ENCODE measurements around the gene LCMT2.
"Not testable (repeated sequence)": the region's sequence is repeated elsewhere in the genome, so short reads cannot be mapped to it uniquely, and the experiment has no call there.

Gene LCMT2

DNA sequence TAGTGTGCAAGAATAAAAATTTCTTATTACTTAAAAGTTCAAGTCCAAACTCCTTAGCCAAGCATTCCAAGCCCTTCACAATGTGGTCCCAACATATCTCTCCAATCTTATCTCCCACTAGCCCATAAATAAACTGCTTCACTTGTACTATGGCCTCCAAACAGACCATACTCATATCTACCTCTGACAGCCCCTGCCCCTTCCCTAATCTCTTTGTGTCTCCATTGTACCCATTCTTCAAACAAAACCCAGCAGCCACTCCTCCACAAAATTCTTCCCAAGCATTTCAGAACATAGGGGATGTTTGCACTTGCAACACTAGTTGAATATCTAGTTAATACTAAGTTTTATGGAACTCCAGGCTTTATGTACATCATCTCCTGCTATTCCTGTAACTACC is 30.5 kb downstream of the LCMT2 start:
- Histone ChIP-seq H3K36me3 (ENCODE audit: control insufficient read depth, insufficient read depth, low read length) (no peaks in the 10 kb centered on the region), H3K9ac (ENCODE audit: low read depth, low read length) (no peak overlapping the region), H3K9me3 (ENCODE audit: control insufficient read depth, insufficient read depth, low read length) (no peaks in the 10 kb centered on the region), H3K4me3 (ENCODE audit: low read depth, low read length) (no peak overlapping the region), H3K27me3 (ENCODE audit: control insufficient read depth, insufficient read depth, low read length) (no peaks in the 10 kb centered on the region), H3K4me1 (ENCODE audit: control insufficient read depth, insufficient read depth, low read length) (no peaks in the 10 kb centered on the region)

- Histone ChIP-seq H3K27me3 (ENCODE audit: control insufficient read depth, insufficient read depth, low read length) (no peaks in the 10 kb centered on the region), H3K4me3 (ENCODE audit: low read depth, low read length) (no peak overlapping the region), H3K36me3 (ENCODE audit: control insufficient read depth, insufficient read depth, low read length) (no peaks in the 10 kb centered on the region), H3K9me3 (ENCODE audit: control insufficient read depth, insufficient read depth, low read length) (no peaks in the 10 kb centered on the region), H3K9ac (ENCODE audit: low read depth, low read length) (no peak overlapping the region), H3K4me1 (ENCODE audit: control insufficient read depth, insufficient read depth, low read length) (no peaks in the 10 kb centered on the region)
Measured at GRCh38 chr15:43299411-43299810, 31.0 kb downstream of the LCMT2 start.

GRCh38 chr15:43294091-43294706 is 36.2 kb downstream of the LCMT2 start:
- Histone ChIP-seq H3K27me3 (ENCODE audit: control insufficient read depth, insufficient read depth, low read length) (peaks cover 10% of the 10 kb centered on the region), H3K9me3 (ENCODE audit: control insufficient read depth, insufficient read depth, low read length) (no peaks in the 10 kb centered on the region), H3K4me3 (ENCODE audit: low read depth, low read length) (peak overlapping the region; percentile 13), H3K9ac (ENCODE audit: low read depth, low read length) (no peak overlapping the region), H3K4me1 (ENCODE audit: control insufficient read depth, insufficient read depth, low read length) (peaks cover 6% of the 10 kb centered on the region), H3K36me3 (ENCODE audit: control insufficient read depth, insufficient read depth, low read length) (no peaks in the 10 kb centered on the region)

GRCh38 chr15:43293432-43293831 is 36.9 kb downstream of the LCMT2 start:
- Histone ChIP-seq H3K9ac (ENCODE audit: low read depth, low read length) (no peak overlapping the region), H3K4me1 (ENCODE audit: control insufficient read depth, insufficient read depth, low read length) (peaks cover 6% of the 10 kb centered on the region), H3K4me3 (ENCODE audit: low read depth, low read length) (peak overlapping the region; percentile 49), H3K36me3 (ENCODE audit: control insufficient read depth, insufficient read depth, low read length) (no peaks in the 10 kb centered on the region), H3K27me3 (ENCODE audit: control insufficient read depth, insufficient read depth, low read length) (peaks cover 10% of the 10 kb centered on the region), H3K9me3 (ENCODE audit: control insufficient read depth, insufficient read depth, low read length) (no peaks in the 10 kb centered on the region)

GRCh38 chr15:43292375-43293078 is 37.8 kb downstream of the LCMT2 start:
- no peak overlapping the region for H3K9ac ChIP-seq (ENCODE audit: low read depth, low read length)
- H3K4me1 ChIP-seq (ENCODE audit: control insufficient read depth, insufficient read depth, low read length), result peaks cover 6% of the 10 kb centered on the region
- peak overlapping the region; percentile 49 for H3K4me3 ChIP-seq (ENCODE audit: low read depth, low read length)
- H3K36me3 ChIP-seq (ENCODE audit: control insufficient read depth, insufficient read depth, low read length), result no peaks in the 10 kb centered on the region
- H3K9me3 ChIP-seq (ENCODE audit: control insufficient read depth, insufficient read depth, low read length), result no peaks in the 10 kb centered on the region
- peaks cover 10% of the 10 kb centered on the region for H3K27me3 ChIP-seq (ENCODE audit: control insufficient read depth, insufficient read depth, low read length)

DNA sequence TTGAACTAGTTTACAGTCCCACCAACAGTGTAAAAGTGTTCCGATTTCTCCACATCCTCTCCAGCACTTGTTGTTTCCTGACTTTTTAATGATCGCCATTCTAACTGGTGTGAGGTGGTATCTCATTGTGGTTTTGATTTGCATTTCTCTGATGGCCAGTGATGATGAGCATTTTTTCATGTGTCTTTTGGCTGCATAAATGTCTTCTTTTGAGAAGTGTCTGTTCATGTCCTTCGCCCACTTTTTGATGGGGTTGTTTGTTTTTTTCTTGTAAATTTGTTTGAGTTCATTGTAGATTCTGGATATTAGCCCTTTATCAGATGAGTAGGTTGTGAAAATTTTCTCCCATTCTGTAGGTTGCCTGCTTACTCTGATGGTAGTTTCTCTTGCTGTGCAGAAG is 40.7 kb downstream of the LCMT2 start:
- not testable (repeated sequence) for H3K36me3 ChIP-seq (ENCODE audit: control insufficient read depth, insufficient read depth, low read length); H3K4me3 ChIP-seq (ENCODE audit: low read depth, low read length); H3K9ac ChIP-seq (ENCODE audit: low read depth, low read length); H3K9me3 ChIP-seq (ENCODE audit: control insufficient read depth, insufficient read depth, low read length); H3K4me1 ChIP-seq (ENCODE audit: control insufficient read depth, insufficient read depth, low read length)
- H3K27me3 ChIP-seq (ENCODE audit: control insufficient read depth, insufficient read depth, low read length), result peaks cover 10% of the 10 kb centered on the region

DNA sequence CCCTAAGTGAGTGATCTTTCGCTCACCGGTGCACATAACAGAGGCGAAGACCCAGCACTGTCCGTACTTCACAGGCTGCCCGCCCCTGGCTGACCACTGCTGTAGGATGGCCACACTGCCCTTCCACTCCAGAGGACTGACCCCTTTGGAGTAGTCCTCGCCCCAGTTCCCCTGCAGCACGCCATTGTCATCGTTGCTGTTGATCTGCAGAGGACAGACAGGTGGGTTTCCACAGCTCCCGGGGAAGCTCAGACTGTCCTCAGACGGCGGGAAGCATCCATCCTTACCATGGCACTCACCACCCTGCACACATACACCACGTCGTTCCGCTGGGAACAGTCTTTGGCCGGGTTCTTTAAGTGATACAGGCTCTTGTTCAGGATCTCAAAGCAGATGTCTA is 43.1 kb downstream of the LCMT2 start:
- Histone ChIP-seq H3K9ac (ENCODE audit: low read depth, low read length) (no peak overlapping the region), H3K36me3 (ENCODE audit: control insufficient read depth, insufficient read depth, low read length) (no peaks in the 10 kb centered on the region), H3K4me3 (ENCODE audit: low read depth, low read length) (no peak overlapping the region), H3K4me1 (ENCODE audit: control insufficient read depth, insufficient read depth, low read length) (no peaks in the 10 kb centered on the region), H3K9me3 (ENCODE audit: control insufficient read depth, insufficient read depth, low read length) (no peaks in the 10 kb centered on the region), H3K27me3 (ENCODE audit: control insufficient read depth, insufficient read depth, low read length) (peaks cover 2% of the 10 kb centered on the region)

- Histone ChIP-seq H3K9me3 (ENCODE audit: control insufficient read depth, insufficient read depth, low read length) (no peaks in the 10 kb centered on the region), H3K4me1 (ENCODE audit: control insufficient read depth, insufficient read depth, low read length) (no peaks in the 10 kb centered on the region), H3K36me3 (ENCODE audit: control insufficient read depth, insufficient read depth, low read length) (no peaks in the 10 kb centered on the region), H3K9ac (ENCODE audit: low read depth, low read length) (no peak overlapping the region), H3K27me3 (ENCODE audit: control insufficient read depth, insufficient read depth, low read length) (no peaks in the 10 kb centered on the region), H3K4me3 (ENCODE audit: low read depth, low read length) (no peak overlapping the region)
Measured at GRCh38 chr15:43286074-43286473, 44.3 kb downstream of the LCMT2 start.

DNA sequence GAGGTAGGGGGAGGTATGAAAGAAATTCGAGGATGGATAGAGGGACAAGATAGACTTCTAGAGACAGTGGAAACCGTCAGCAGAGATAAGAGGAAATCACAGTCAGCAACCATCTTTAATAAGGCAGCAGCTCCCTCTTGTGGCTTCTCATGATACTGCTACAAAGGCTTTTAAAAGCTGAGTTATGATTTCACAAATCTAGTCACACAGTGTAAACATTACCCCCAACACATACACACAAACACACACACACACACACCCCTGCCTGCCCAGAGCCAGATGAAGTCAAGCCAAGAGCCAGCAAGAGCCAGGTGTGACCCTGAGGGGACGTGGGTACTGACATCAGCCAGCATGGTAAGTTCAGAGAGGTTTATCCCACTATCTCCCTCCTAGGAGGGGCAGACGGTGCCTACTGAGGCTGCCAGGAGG is 44.8 kb downstream of the LCMT2 start:
- H3K4me1 ChIP-seq (ENCODE audit: control insufficient read depth, insufficient read depth, low read length), result no peaks in the 10 kb centered on the region
- H3K36me3 ChIP-seq (ENCODE audit: control insufficient read depth, insufficient read depth, low read length), result no peaks in the 10 kb centered on the region
- H3K4me3 ChIP-seq (ENCODE audit: low read depth, low read length), result no peak overlapping the region
- H3K27me3 ChIP-seq (ENCODE audit: control insufficient read depth, insufficient read depth, low read length), result no peaks in the 10 kb centered on the region
- no peaks in the 10 kb centered on the region for H3K9me3 ChIP-seq (ENCODE audit: control insufficient read depth, insufficient read depth, low read length)
- H3K9ac ChIP-seq (ENCODE audit: low read depth, low read length), result peak overlapping the region; percentile 26

- Histone ChIP-seq H3K4me1 (ENCODE audit: control insufficient read depth, insufficient read depth, low read length) (no peaks in the 10 kb centered on the region), H3K27me3 (ENCODE audit: control insufficient read depth, insufficient read depth, low read length) (no peaks in the 10 kb centered on the region), H3K4me3 (ENCODE audit: low read depth, low read length) (no peak overlapping the region), H3K9ac (ENCODE audit: low read depth, low read length) (no peak overlapping the region), H3K36me3 (ENCODE audit: control insufficient read depth, insufficient read depth, low read length) (no peaks in the 10 kb centered on the region), H3K9me3 (ENCODE audit: control insufficient read depth, insufficient read depth, low read length) (no peaks in the 10 kb centered on the region)
Measured at GRCh38 chr15:43283526-43283925, 46.8 kb downstream of the LCMT2 start.

DNA sequence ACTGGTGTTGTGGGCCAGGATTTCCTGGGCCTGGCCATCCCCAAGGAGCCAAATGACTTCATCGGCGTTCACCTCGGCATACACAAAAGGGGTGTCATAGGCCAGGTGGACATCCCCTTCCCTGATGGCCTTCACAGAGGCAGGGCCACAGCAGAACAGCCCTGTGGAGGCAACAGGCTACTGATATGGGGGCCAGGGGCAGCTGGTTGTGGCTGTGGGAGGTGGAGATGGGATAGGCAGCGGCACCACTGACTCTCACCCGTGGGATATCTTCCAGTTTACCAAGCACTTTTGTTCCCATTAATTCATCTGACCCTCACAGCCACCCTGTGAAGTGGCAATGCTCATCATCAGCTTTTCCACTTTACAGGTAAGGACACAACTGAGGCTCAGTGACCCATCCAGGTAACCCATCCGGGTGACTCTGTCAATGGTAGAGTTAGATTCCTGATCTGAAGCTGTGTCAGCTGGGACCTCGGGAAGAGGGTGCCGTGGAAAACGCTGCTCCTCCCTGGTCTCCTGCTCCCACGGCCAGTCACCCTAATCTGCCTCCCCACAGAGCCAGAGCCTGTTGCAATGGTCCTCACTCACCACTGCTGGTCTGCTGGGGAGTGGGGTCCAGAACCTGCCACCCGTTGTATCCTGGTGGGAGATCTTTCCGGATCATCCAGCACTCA is 48.3 kb downstream of the LCMT2 start:
- Histone ChIP-seq H3K27me3 (ENCODE audit: control insufficient read depth, insufficient read depth, low read length) (no peaks in the 10 kb centered on the region), H3K9me3 (ENCODE audit: control insufficient read depth, insufficient read depth, low read length) (no peaks in the 10 kb centered on the region), H3K36me3 (ENCODE audit: control insufficient read depth, insufficient read depth, low read length) (no peaks in the 10 kb centered on the region), H3K4me3 (ENCODE audit: low read depth, low read length) (no peak overlapping the region), H3K9ac (ENCODE audit: low read depth, low read length) (no peak overlapping the region), H3K4me1 (ENCODE audit: control insufficient read depth, insufficient read depth, low read length) (no peaks in the 10 kb centered on the region)

GRCh38 chr15:43280996-43281395 is 49.4 kb downstream of the LCMT2 start:
- Histone ChIP-seq H3K27me3 (ENCODE audit: control insufficient read depth, insufficient read depth, low read length) (no peaks in the 10 kb centered on the region), H3K9ac (ENCODE audit: low read depth, low read length) (no peak overlapping the region), H3K9me3 (ENCODE audit: control insufficient read depth, insufficient read depth, low read length) (no peaks in the 10 kb centered on the region), H3K4me3 (ENCODE audit: low read depth, low read length) (no peak overlapping the region), H3K36me3 (ENCODE audit: control insufficient read depth, insufficient read depth, low read length) (no peaks in the 10 kb centered on the region), H3K4me1 (ENCODE audit: control insufficient read depth, insufficient read depth, low read length) (no peaks in the 10 kb centered on the region)

Data from iPS-15b (cell line).